ENCODE measurements around the gene PXMP2.

DNA sequence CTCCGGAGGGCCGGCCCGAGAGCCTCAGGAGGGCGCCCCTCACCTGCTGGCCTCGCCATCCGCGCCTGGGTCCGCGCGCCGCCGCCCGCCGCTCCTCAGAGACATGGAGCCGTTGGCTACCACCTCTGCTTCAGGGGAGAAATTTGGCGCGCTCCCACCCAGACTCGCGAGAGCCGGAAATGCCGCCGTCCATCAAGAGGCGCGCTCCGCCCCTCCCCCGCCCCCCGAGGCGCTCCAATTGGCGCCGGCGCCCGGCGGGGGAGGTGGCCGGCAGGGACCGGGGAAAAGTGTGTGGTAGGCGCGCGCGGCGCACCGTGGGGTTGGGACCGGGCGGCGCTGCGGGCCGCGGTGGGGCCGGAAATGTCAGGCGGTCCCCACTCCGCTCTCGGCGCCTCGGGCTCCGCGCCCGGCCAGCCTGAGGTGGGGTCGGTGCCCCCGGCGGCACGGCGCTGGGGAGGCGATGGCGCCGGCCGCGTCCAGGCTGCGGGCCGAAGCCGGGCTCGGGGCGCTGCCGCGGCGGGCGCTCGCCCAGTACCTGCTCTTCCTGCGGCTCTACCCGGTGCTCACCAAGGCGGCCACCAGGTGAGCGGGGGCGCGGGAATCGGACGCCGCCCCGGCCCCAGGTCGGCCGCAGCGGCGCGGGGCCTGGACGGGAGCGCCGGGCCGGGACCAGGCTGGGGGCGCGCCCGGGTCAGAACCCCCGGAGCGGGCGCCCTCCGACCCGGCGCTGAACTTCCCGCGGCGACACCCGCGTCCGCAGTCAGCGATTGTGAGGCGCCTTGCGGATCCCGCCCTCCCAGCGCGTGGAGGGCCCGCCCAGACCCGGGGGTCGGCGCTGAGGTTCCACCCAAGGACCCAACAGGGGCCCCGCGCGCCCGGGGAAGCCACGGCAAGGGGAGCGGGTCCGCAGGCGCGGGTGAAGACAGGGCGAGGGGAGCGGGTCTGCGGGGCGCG is at the start of gene PXMP2, which contains the start of gene POLE:
- TF ChIP-seq EP300 (IDR thresholded peaks at IDR 0.05) (no peak), POLR2A (IDR thresholded peaks at IDR 0.05) (peak; percentile 18)
- TF ChIP-seq, protein P1, sequence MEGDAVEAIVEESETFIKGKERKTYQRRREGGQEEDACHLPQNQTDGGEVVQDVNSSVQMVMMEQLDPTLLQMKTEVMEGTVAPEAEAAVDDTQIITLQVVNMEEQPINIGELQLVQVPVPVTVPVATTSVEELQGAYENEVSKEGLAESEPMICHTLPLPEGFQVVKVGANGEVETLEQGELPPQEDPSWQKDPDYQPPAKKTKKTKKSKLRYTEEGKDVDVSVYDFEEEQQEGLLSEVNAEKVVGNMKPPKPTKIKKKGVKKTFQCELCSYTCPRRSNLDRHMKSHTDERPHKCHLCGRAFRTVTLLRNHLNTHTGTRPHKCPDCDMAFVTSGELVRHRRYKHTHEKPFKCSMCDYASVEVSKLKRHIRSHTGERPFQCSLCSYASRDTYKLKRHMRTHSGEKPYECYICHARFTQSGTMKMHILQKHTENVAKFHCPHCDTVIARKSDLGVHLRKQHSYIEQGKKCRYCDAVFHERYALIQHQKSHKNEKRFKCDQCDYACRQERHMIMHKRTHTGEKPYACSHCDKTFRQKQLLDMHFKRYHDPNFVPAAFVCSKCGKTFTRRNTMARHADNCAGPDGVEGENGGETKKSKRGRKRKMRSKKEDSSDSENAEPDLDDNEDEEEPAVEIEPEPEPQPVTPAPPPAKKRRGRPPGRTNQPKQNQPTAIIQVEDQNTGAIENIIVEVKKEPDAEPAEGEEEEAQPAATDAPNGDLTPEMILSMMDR (IDR thresholded peaks at IDR 0.05) = peak in 2 of 3 donors; percentile 12 to 36
